NOMO-1 treated with dmso at 0.1 percent for 144 hours (cell line): Measurements from ENCODE around the gene IFNA4.
"Not testable (repeated sequence)": the region's sequence is repeated elsewhere in the genome, so short reads cannot be mapped to it uniquely, and the experiment has no call there.

ENCODE experiments used
- DNase-seq: peaks from one replicate; lab custom pipeline; 2025; ENCODE audit not compliant: unreplicated experiment; lab: John Stamatoyannopoulos, UW

Gene IFNA4

DNA sequence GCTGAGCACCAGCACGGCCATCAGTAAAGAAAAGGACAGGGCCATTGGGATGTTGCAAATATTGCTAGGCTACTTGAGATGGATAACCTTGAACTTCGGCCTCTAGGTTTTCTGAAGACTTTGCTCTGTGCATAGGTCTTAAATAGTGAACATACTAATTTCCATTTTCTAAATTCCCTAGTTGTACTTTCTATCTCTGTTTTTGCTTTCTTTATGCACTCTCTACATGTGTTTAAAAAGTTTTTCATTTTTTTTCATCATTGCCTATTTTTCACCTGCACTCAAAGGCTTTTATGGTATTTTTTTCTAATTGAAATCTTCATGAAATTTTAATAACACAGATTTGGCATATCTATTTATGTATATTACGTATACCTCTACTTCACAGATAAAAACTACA, at the start of gene IFNA4:
TSS of gene IFNA4 (minus strand) at position 101 of the 400 bp plus-strand sequence. CDS start at position 45, 56 bp downstream.
- not testable (repeated sequence) for DNase-seq

DNA sequence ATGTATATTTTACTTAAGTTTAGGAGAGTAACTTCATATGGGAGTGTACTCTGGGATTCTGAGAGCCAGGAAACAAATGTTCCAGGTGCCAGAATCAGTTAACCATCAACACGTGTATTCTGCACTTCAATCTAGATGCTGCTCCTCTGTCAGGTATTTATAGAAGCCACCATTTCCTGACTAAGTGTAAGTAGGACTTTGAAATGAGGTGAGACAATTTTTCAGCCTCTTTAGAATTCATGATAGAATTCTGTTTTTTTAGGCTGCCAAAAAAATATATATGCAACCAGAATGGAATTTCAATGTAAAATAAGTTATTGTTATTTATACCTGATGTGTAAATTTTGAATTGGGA, 49.0 kb upstream of the IFNA4 start:
- not testable (repeated sequence) for DNase-seq

DNA sequence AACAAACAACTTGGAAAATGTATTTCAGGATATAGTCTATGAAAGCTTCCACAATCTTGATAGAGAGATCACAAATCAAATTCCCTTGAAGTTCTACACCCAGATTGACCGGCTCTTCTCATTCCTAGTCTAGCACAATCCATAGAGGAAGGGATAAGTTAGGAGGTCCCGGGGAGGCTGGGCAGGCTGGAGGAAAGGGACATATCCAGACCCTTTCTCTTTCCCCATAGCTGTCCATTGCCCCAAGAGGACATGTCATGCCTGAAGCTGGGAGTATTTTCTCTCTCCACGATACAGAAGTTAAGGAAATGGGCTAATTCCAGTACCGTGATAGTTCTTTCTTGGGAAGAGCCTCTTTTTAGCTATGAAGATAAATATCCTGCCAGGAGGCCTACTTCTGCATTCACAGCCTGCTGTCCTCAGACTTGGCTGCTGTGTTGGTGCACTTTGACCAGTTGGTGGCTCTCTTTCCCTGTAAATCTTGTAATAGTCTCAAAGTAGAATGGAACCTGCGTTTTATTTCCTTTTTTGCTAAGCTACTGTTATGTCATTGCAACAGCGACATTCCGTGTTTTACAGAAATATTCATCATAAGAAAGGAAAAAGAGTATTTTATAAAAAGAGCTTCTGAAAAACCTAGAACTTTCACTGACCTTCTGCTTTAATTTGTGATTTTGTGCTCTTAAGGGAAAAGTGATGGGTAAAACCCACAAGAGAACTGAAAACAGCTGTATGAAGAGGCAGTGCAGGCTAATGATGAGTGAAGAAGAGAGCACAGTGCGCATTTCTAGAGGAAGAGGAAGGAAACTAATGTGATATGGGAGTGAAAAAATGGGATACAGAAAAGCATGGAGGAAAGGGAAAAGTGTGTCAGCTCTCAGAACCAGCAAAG, 48.3 kb upstream of the IFNA4 start:
- not testable (repeated sequence) for DNase-seq

DNA sequence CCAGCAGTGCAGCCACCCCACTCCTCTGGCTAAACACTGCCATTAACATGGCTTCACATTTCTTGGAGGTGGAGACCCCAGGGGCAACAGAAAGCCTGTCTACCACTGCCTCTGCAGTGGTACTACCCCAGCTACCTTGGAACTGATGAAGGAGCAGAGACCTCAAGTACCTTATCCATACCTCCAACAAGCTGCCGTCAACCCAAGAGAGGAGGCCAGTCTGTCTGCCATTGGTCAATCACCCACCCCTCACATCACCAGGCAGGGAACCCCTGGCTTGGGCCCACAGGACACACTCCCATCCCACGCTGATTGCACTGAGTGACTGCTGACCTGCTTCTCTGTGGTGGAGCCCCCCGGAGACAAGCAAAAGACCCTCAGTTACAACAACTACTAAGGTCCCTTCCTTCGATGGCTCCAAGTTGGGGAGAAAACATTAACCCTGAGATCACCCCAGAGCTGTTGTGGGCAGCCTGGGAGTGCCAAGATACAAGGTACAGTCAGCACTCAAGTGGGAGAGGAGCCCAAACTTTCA, 46.8 kb upstream of the IFNA4 start:
- no peak for DNase-seq

DNA sequence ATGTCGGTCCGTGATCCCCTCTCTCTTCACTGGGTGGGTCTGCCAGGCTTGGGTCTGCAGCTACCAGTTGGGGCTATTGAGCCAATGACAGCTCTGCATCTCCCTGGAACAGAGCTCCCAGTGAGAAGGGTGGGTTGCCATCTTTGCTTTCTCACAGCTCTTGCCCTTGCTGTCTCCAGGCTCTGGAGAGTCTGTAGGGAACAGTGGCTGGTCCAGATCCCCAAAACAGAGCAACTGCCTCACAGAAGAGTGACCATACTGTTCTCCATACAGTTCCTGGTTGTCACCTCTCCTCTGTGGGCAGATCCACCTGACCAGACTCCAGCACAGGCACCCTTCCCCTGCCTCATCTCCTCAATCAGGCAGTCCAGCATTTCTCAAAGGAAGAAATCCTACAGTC, 45.9 kb upstream of the IFNA4 start:
- DNase-seq = no peak

DNA sequence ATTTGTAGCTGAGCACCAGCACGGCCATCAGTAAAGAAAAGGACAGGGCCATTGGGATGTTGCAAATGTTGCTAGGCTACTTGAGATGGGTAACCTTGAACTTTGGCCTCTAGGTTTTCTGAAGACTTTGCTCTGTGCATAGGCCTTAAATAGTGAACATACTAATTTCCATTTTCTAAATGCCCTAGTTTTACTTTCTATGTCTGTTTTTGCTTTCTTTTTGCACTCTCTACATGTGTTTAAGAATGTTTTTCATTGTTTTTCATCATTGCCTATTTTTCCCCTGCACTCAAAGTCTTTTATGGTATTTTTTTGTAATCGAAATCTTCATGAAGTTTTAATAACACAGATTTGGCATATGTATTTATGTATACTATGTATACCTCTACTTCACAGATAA, 40.7 kb upstream of the IFNA4 start, which contains the start of gene IFNA17:
TSS of gene IFNA17 (minus strand) at position 101 of the 400 bp plus-strand sequence. CDS start at position 52, 49 bp downstream.
- DNase-seq = no peak

DNA sequence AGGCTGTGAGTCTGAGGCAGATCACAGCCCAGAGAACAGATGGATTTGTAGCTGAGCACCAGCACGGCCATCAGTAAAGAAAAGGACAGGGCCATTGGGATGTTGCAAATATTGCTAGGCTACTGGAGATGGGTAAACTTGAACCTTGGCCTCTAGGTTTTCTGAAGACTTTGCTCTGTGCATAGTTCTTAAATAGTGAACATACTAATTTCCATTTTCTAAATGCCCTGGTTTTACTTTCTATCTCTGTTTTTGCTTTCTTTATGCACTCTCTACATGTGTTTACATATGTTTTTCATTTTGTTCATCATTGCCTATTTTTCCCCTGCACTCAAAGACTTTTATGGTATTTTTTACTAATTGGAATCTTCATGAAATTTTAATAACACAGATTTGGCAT, 29.8 kb upstream of the IFNA4 start, which contains the start of gene IFNA16:
TSS of gene IFNA16 (minus strand) at position 101 of the 400 bp plus-strand sequence. CDS start at position 95, 6 bp downstream.
- not testable (repeated sequence) for DNase-seq

DNA sequence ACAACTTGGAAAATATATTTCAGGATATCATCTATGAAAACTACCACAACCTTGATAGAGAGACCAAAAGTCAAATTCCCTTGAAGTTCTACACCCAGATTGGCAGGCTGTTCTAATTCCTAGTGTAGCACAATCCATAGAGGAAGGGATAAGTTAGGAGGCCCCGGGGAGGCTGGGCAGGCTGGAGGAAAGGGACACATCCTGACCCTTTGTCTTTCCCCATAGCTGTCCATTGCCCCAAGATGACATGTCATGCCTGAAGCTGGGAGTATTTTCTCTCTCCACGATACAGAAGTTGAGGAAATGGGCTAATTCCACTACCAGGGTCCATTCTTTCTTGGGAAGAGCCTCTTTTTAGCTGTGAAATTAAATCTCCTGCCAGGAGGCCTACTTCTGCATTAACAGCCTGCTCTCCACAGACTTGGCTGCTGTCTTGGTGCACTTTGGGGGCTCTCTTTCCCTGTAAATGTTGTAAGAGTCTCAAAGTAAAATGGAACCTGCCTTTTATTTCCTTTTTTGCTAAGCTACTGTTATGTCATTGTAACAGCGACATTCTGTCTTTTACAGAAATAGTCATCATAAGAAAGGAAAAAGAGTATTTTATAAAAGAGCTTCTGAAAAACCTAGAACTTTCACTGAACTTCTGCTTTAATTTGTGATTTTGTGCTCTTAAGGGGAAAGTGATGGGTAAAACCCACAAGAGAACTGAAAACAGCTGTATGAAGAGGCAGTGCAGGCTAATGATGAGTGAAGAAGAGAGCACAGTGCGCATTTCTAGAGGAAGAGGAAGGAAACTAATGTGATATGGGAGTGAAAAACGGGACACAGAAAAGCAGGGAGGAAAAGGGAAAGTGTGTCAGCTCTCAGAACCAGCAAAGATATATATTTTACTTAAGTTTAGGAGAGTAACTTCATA, 26.3 kb upstream of the IFNA4 start:
- not testable (repeated sequence) for DNase-seq

DNA sequence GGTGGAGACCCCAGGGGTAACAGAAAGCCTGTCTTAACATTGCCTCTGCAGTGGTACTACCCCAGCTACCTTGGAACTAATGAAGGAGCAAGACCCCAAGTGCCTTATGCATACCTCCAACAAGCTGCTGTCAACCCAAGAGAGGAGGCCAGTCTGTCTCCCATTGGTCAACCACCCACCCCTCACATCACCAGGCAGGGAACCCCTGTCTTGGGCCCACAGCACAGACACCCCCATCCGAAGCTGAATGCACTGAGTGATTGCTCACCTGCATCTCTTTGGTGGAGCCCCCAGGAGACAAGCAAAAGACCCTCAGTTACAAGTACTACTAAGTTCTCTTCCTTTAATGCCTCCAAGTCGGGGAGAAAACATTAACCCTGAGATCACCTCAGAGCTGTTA, 24.8 kb upstream of the IFNA4 start:
- DNase-seq = not testable (repeated sequence)

DNA sequence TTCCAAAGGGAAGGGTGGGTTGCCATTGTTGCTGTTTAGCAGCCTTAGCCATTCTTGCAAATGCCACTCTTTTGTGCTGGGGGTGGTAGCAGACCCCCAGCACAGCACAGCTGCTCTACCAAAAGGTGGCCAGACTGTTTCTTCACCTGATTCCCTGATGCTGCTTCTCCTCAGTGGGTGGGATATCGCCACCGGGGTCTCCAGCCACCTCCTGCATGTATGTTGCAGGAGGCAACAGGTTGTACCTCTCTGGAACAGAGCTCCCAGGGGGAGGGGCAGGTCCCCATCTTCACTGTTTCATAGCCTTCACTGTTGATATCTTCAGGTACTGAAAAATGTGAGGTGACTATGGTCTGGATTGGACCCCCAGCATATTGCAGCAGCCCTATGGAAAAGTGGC, 23.4 kb upstream of the IFNA4 start:
- not testable (repeated sequence) for DNase-seq

DNA sequence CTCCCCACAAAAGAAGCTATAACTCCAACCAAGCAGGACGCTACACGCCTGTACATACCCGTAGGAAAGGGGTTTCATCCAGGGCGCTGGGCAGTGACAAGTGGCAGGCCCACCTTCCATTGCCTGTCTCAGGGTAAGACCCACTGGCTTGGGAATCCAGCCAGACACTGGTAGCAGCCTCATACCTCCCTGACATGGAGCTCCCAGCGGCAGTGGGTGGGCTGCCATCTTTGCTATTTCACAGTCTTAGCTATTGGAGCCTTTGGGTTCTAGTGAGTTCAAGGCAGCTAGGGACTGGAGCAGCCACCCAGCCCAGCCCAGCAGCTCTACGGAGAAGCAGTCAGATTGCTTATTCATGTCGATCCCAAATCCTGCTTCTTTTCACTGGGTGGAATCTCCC, 22.9 kb upstream of the IFNA4 start:
- DNase-seq = no peak

DNA sequence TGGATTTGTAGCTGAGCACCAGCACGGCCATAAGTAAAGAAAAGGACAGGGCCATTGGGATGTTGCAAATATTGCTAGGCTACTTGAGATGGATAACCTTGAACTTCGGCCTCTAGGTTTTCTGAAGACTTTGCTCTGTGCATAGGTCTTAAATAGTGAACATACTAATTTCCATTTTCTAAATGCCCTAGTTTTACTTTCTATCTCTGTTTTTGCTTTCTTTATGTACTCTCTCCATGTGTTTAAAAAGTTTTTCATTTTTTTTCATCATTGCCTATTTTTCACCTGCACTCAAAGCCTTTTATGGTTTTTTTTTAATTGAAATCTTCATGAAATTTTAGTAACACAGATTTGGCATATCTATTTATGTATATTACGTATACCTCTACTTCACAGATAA, 19.7 kb upstream of the IFNA4 start, which contains the start of gene IFNA10:
TSS of gene IFNA10 (minus strand) at position 101 of the 400 bp plus-strand sequence. CDS start at position 55, 46 bp downstream.
- not testable (repeated sequence) for DNase-seq

DNA sequence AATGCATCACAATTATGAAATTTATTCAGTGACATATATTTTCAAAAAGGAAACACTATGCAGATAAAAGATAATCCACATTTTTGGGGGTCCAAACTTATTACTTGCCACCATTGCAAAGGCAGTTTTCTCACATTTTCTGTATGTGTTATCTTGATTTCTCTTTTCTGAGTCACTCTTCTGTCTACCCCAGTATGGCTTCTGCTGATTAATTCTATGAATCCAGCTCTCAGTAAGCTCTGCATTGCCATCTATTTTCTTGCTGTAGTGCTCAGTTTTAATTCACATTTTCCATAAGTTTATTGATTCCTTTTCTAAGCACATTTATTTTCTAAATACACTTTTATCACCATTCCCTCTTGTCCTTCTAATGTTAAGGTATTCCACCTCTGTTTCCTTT, 17.8 kb upstream of the IFNA4 start:
- no peak for DNase-seq

DNA sequence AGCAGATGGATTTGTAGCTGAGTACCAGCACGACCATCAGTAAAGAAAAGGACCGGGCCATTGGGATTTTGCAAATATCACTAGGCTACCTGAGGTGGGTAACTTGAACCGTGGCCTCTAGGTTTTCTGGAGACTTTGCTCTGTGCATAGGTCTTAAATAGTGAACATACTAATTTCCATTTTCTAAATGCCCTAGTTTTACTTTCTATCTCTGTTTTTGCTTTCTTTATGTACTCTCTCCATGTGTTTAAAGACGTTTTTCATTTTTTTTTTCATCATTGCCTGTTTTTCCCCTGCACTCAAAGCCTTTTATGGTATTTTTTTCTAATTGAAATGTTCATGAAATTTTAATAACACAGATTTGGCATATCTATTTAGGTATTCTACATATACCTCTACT, 14.7 kb upstream of the IFNA4 start, which contains the start of gene IFNA7:
TSS of gene IFNA7 (minus strand) at position 101 of the 400 bp plus-strand sequence. CDS start at position 61, 40 bp downstream.
- DNase-seq = not testable (repeated sequence)

DNA sequence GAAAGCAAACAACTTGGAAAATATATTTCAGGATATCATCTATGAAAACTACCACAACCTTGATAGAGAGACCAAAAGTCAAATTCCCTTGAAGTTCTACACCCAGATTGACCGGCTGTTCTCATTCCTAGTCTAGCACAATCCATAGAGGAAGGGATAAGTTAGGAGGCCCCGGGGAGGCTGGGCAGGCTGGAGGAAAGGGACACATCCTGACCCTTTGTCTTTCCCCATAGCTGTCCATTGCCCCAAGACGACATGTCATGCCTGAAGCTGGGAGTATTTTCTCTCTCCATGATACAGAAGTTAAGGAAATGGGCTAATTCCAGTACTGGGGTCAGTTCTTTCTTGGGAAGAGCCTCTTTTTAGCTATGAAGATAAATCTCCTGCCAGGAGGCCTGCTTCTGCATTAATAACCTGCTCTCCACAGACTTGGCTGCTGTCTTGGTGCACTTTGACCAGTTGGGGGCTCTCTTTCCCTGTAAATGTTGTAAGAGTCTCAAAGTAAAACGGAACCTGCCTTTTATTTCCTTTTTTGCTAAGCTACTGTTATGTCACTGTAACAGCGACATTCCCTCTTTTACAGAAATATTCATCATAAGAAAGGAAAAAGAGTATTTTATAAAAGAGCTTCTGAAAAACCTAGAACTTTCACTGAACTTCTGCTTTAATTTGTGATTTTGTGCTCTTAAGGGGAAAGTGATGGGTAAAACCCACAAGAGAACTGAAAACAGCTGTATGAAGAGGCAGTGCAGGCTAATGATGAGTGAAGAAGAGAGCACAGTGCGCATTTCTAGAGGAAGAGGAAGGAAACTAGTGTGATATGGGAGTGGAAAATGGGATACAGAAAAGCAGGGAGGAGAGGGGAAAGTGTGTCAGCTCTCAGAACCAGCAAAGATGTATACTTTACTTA, 7.7 kb upstream of the IFNA4 start:
- not testable (repeated sequence) for DNase-seq

DNA sequence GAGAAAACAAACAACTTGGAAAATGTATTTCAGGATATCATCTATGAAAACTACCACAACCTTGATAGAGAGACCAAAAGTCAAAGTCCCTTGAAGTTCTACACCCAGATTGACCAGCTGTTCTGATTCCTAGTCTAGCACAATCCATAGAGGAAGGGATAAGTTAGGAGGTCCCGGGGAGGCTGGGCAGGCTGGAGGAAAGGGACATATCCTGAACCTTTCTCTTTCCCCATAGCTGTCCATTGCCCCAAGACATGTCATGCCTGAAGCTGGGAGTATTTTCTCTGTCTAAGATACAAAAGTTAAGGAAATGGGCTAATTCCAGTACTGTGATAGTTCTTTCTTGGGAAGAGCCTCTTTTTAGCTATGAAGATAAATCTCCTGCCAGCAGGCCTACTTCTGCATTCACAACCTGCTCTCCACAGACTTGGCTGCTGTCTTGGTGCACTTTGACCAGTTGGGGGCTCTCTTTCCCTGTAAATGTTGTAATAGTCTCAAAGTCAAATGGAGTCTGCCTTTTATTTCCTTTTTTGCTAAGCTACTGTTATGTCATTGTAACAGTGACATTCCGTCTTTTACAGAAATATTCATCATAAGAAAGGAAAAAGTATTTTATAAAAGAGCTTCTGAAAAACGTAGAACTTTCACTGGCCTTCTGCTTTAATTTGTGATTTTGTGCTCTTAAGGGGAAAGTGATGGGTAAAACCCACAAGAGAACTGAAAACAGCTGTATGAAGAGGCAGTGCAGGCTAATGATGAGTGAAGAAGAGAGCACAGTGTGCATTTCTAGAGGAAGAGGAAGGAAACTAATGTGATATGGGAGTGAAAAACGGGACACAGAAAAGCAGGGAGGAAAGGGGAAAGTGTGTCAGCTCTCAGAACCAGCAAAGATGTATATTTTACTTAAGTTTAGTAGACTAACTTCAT, 4.3 kb downstream of the IFNA4 start:
- DNase-seq = not testable (repeated sequence)

DNA sequence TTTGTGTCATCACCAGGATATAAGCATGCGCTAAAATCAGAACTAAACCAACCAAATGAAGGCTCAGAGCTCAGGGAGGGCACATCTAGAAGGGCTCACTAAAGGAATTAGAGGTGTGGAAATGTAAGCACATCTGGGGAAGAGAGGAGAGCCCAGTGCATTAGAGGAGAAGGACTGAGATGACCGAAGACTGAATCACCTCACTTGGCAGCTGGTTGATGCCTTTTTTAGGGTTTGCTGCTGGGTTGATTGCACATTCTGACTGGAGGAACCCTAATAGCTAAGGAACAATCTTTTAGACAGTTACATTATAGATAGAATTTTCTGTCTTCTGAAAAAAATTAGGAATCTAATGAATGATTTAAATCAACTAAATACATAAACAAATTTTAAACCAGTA, 12.7 kb downstream of the IFNA4 start:
- DNase-seq = no peak

DNA sequence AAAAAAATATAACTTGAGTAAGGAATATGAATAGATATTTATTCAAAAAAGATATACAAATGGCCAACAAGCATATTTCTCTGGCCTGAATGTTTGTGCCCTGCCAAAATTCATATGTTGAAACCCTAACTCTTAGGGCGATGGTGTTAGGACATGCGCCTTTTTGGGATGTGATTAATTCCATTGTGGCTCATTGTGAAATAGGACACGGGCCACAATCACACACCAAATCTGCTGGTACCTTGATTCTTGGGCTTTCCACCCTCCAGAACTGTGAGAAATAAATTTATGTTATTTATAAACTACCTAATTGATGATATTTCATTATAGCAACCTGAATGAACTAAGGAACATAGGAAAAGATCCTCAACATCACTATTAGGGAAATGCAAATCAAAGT, 15.2 kb downstream of the IFNA4 start:
- DNase-seq = no peak

DNA sequence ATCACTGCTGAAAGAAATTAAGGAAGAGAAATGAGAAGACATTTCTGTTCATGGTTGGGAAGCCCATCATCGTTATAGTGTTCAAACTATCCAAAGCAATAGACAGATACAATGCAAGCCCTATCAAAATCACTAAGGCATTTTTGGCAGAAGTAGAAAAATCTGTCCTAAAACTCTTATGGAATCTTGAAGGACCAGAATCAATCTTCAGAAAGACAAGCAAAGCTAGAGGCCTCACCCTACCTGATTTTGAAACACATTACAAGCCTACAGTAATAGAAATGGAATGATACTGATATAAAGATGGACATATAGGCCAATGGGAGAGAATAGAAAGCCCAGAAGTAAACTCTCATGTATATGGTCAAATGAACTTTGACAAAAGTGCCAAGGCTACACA, 16.0 kb downstream of the IFNA4 start:
- DNase-seq = no peak
